ENCODE data around the gene TOMM7.

The TOMM7 gene

DNA sequence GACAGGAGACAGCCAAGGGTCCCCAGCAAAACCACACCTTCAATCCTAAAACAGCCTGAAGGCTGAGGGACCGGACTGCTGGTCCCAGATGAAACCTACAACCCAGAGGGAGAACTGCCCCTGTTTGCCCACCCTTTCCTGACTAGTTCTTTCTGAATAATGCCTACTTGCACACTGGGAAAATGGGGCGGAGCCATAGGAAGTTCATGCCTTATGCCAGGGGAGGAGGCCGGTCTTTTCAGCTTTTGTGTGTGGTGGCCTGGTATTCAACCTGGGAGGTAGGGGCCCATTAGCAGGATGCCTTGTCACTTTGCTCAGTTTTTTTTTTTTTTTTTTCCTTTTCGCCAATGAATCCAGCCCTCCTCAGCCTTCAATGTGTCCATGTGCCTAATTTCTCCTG, 20.7 kb downstream of the TOMM7 start:
- H3K36me3 ChIP-seq (ENCODE audit: control insufficient read depth, low read length), result no peaks in the 10 kb centered on the region
- H4K20me1 ChIP-seq (ENCODE audit: control insufficient read depth, insufficient read depth, low read depth, low read length), result no peaks in the 10 kb centered on the region
- H3K27ac ChIP-seq (ENCODE audit: low read depth, low read length), result no peak overlapping the region
- no peak for TF ChIP-seq EZH2phosphoT487 (IDR thresholded peaks at IDR 0.05; ENCODE audit: borderline replicate concordance, low read length)
- TF ChIP-seq, protein P1, sequence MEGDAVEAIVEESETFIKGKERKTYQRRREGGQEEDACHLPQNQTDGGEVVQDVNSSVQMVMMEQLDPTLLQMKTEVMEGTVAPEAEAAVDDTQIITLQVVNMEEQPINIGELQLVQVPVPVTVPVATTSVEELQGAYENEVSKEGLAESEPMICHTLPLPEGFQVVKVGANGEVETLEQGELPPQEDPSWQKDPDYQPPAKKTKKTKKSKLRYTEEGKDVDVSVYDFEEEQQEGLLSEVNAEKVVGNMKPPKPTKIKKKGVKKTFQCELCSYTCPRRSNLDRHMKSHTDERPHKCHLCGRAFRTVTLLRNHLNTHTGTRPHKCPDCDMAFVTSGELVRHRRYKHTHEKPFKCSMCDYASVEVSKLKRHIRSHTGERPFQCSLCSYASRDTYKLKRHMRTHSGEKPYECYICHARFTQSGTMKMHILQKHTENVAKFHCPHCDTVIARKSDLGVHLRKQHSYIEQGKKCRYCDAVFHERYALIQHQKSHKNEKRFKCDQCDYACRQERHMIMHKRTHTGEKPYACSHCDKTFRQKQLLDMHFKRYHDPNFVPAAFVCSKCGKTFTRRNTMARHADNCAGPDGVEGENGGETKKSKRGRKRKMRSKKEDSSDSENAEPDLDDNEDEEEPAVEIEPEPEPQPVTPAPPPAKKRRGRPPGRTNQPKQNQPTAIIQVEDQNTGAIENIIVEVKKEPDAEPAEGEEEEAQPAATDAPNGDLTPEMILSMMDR (IDR thresholded peaks at IDR 0.05; ENCODE audit: low read depth, low read length, poor library complexity, severe bottlenecking), result no peak
- H3K9me2 ChIP-seq (replicated peaks; ENCODE audit: control insufficient read depth, low read length), result no peaks in the 10 kb centered on the region
- no peaks in the 10 kb centered on the region for H3K4me1 ChIP-seq (ENCODE audit: control insufficient read depth, low read length)
- 0 out of 2 replicates have a peak, but pooled peaks cover 2% of the 10 kb centered on the region for H3K27me3 ChIP-seq (ENCODE audit: control insufficient read depth, low read length)
- no peak overlapping the region for H3K4me2 ChIP-seq (ENCODE audit: low read length)
- H3F3A ChIP-seq (ENCODE audit: control insufficient read depth, insufficient read depth), result 0 out of 2 replicates have a peak, but pooled peaks cover 3% of the 10 kb centered on the region
- H3K79me2 ChIP-seq (ENCODE audit: control insufficient read depth, low read length), result no peaks in the 10 kb centered on the region
- no peaks in the 10 kb centered on the region for H3K9me3 ChIP-seq (ENCODE audit: control insufficient read depth, insufficient read depth, low read length)
- H3K4me3 ChIP-seq (ENCODE audit: low read length), result no peak overlapping the region

DNA sequence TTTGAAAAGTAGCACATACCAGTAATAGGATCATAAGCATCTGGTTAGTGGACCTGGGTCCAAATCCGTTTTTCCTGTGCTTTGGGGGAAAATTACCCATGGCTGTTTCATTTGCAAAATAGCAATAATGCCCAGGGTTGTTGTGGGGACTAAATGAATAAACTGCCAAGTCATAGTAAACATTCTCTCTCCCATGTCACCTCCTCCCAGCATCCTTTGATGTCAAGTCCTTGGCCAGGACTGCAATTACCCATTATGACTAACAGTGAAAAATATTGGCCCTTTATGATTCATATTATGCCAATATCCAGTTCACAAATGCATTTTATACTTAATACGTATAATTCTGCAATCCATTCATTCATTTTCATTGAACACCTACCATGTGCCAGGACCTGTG, 23.0 kb downstream of the TOMM7 start:
- H3K9me2 ChIP-seq (replicated peaks; ENCODE audit: control insufficient read depth, low read length), result no peaks in the 10 kb centered on the region
- TF ChIP-seq, protein P1 (IDR thresholded peaks at IDR 0.05; ENCODE audit: low read depth, low read length, poor library complexity, severe bottlenecking), result no peak
- no peak for TF ChIP-seq EZH2phosphoT487 (IDR thresholded peaks at IDR 0.05; ENCODE audit: borderline replicate concordance, low read length)
- no peak overlapping the region for H3K4me3 ChIP-seq (ENCODE audit: low read length)

DNA sequence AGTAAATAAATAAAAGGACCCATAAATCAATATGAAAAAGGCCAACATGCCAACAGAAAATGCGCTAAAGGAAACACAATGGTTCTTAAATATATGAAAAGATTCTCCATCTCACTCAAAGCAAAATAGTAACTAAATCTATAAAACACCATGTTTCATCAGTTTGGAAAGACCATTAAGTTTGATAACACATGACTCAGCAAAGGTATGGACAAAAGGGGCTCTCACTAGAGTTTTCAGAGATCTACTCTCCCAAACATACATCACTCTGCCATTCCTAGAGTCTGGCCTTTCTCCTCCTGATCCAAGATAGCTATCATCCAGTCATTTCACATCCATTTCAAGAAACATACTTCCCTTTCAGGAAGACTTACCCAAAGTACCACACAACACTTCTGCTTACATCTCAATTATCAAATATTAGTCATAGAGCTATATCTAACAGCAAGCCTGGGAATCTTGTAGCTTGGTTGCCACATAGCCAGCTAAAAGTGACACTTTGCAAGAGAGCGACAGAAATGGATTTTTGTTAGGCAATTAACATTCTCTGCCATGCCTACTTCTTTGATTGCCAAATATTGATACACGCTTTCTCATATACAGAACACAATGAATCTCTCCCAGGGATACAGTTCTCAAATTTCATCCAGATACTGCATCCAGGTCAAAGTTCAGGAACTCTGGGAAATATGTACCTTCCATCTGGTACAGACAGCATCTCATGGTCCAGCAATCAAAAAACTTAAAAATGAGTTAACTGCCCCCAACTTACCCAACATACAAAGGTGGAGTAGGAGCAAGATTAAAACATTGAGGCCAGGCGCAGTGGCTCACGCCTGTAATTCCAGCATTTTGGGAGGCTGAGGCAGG, 28.8 kb downstream of the TOMM7 start:
- H3K27ac ChIP-seq (ENCODE audit: low read depth, low read length), result no peak overlapping the region
- H3F3A ChIP-seq (ENCODE audit: control insufficient read depth, insufficient read depth), result no peaks in the 10 kb centered on the region
- H3K9me2 ChIP-seq (replicated peaks; ENCODE audit: control insufficient read depth, low read length), result no peaks in the 10 kb centered on the region
- H3K4me3 ChIP-seq (ENCODE audit: low read length), result no peak overlapping the region
- H4K20me1 ChIP-seq (ENCODE audit: control insufficient read depth, insufficient read depth, low read depth, low read length), result no peaks in the 10 kb centered on the region
- no peaks in the 10 kb centered on the region for H3K4me1 ChIP-seq (ENCODE audit: control insufficient read depth, low read length)
- no peaks in the 10 kb centered on the region for H3K9me3 ChIP-seq (ENCODE audit: control insufficient read depth, insufficient read depth, low read length)
- peaks cover 12% of the 10 kb centered on the region for H3K27me3 ChIP-seq (ENCODE audit: control insufficient read depth, low read length)
- no peaks in the 10 kb centered on the region for H3K36me3 ChIP-seq (ENCODE audit: control insufficient read depth, low read length)
- no peak for TF ChIP-seq EZH2phosphoT487 (IDR thresholded peaks at IDR 0.05; ENCODE audit: borderline replicate concordance, low read length)
- TF ChIP-seq, protein P1 (IDR thresholded peaks at IDR 0.05; ENCODE audit: low read depth, low read length, poor library complexity, severe bottlenecking), result no peak
- no peak overlapping the region for H3K4me2 ChIP-seq (ENCODE audit: low read length)
- no peaks in the 10 kb centered on the region for H3K79me2 ChIP-seq (ENCODE audit: control insufficient read depth, low read length)

More for the DNA sequence above, 23.0 kb downstream of the TOMM7 start:
- no peak overlapping the region for H3K4me2 ChIP-seq (ENCODE audit: low read length)
- no peaks in the 10 kb centered on the region for H3F3A ChIP-seq (ENCODE audit: control insufficient read depth, insufficient read depth)
- no peaks in the 10 kb centered on the region for H3K9me3 ChIP-seq (ENCODE audit: control insufficient read depth, insufficient read depth, low read length)
- H4K20me1 ChIP-seq (ENCODE audit: control insufficient read depth, insufficient read depth, low read depth, low read length), result no peaks in the 10 kb centered on the region
- no peak overlapping the region for H3K27ac ChIP-seq (ENCODE audit: low read depth, low read length)
- no peaks in the 10 kb centered on the region for H3K36me3 ChIP-seq (ENCODE audit: control insufficient read depth, low read length)
- no peaks in the 10 kb centered on the region for H3K4me1 ChIP-seq (ENCODE audit: control insufficient read depth, low read length)
- 0 out of 2 replicates have a peak, but pooled peaks cover 2% of the 10 kb centered on the region for H3K27me3 ChIP-seq (ENCODE audit: control insufficient read depth, low read length)
- no peaks in the 10 kb centered on the region for H3K79me2 ChIP-seq (ENCODE audit: control insufficient read depth, low read length)

Measured in DOHH2 (cell line).